GM12892 (cell line): ENCODE data around the gene TMEM202.

Experiments
- POLR2A ChIP-seq: IDR thresholded peaks from 2 replicates; pipeline ENCODE4 v1.6.1; 2011; ENCODE audit warnings: low read depth, low read length, control low read depth
- POLR2AphosphoS5 ChIP-seq: IDR thresholded peaks from 2 replicates; pipeline ENCODE4 v1.6.1; 2011; ENCODE audit warnings: low read depth, low read length, control low read depth
- TAF1 ChIP-seq: IDR thresholded peaks from 2 replicates; pipeline ENCODE4 v1.6.1; 2011; ENCODE audit warnings: low read depth, mild to moderate bottlenecking, control low read depth, low read length, borderline replicate concordance

DNA sequence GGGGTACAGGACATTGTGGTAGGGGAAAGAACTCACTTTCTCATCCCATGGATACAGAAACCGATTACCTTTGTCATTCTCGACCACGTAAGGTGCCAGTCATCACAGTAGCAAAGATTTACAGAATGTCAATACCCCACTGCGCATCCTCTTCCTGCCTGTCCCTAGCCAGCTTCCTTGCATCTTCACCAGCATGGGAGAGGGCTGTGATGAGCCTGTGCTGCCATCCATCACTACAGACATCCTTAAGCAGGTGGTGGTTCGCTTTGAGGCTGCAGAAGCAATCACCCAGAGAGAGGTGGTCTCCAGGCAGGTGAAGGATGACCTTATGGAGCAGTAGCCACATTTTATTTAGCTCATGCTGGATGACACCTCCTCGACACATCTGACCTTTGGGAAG is 52.7 kb downstream of the TMEM202 start:
- TF ChIP-seq POLR2A (no peak), POLR2AphosphoS5 (no peak), TAF1 (no peak)
